Uterus (tissue), 4 donors: ENCODE results near the gene CKB. TPM values are rescaled to one million over a fixed set of nuclear protein-coding genes. Genes with fewer than 3 reads are reported as not detected.

Experiments
- DNase-seq, 2 donors: peaks; one replicate each; pipeline ENCODE4 v3.0.0-alpha.2; 2019 to 2020
- H3K27ac ChIP-seq, 2 donors: fragments of 200-600 bp; sonication (generic); 1 replicate in 1 of 2; 2 replicates in 1 of 2; pipeline ENCODE4 v1.5.1; 2016 to 2018
- H3K27me3 ChIP-seq, 2 donors: fragments of 200-600 bp; sonication (generic); one replicate each; pipeline ENCODE4 v1.5.1; 2018 to 2019; ENCODE audit warnings: control low read depth in 1 of 2
- H3K36me3 ChIP-seq, 2 donors: fragments of 200-600 bp; sonication (generic); one replicate each; pipeline ENCODE4 v1.5.1; 2019; ENCODE audit warnings: control low read depth in 1 of 2
- H3K4me1 ChIP-seq, 2 donors: fragments of 200-600 bp; sonication (generic); one replicate each; pipeline ENCODE4 v1.5.1; 2018 to 2019; ENCODE audit warnings: control low read depth in 1 of 2
- H3K4me3 ChIP-seq, 2 donors: fragments of 200-600 bp; sonication (generic); 1 replicate in 1 of 2; 2 replicates in 1 of 2; pipeline ENCODE4 v1.5.1; 2018 to 2019; ENCODE audit warnings: mild to moderate bottlenecking in 1 of 2
- H3K9me3 ChIP-seq, 2 donors: fragments of 200-600 bp; sonication (generic); one replicate each; pipeline ENCODE4 v1.5.1; 2019; ENCODE audit warnings: control low read depth in 1 of 2
- CTCF ChIP-seq, 4 experiments: fragments of 200-600 bp in 2 of 4; fragments of 450-650 bp in 2 of 4; sonication (generic) in 2 of 4; IDR thresholded peaks; one replicate each; pipeline ENCODE4 v1.5.1; 2016 to 2019; ENCODE audit warnings: antibody characterized with exemption in 4 of 4, mild to moderate bottlenecking in 2 of 4, moderate library complexity in 1 of 4
- POLR2A ChIP-seq, 2 donors: fragments of 450-650 bp; IDR thresholded peaks; one replicate each; pipeline ENCODE4 v1.6.1; 2016; ENCODE audit warnings: antibody characterized with exemption in 2 of 2, mild to moderate bottlenecking in 1 of 2, moderate library complexity in 1 of 2
- intact Hi-C: fragments of 100-400 bp; cut with DNase I; formaldehyde crosslinking; loops from one replicate; pipeline ENCODE4 v1.15.1; 2023; ENCODE audit warnings: low total_unique reads
- total RNA-seq, 4 donors: library from RNA; depleted of rRNA in 3 of 4; stranded (reverse); fragments of >200 nt in 3 of 4; gene quantifications; one replicate each; pipeline versions ENCODE4 v1.1.0 to v1.2.4, GENCODE V29; 2014 to 2023
- donor health status: DM: yes; HTN: yes; CAD: no.

CKB gene
- total RNA-seq, 4 donors from 2014 or later, result 96.2 to 291 (median 218) TPM

GRCh38 chr14:103530390-103530789, 7.8 kb upstream of the CKB start:
- DNase-seq, result peak in 1 of 2 donors; percentile 37
- intact Hi-C loops, result no loop called here

GRCh38 chr14:103529383-103530365, 7.0 kb upstream of the CKB start:
- H3K36me3 ChIP-seq, result no peaks in the 10 kb centered on the region
- intact Hi-C loops, result no loop called here
- no peak for TF ChIP-seq CTCF (IDR thresholded peaks at IDR 0.05)
- no peak for TF ChIP-seq POLR2A (IDR thresholded peaks at IDR 0.05)
- no peaks in the 10 kb centered on the region for H3K27me3 ChIP-seq
- H3K27ac ChIP-seq, result peak overlapping the region; percentile 88 to 96
- H3K9me3 ChIP-seq, result no peaks in the 10 kb centered on the region
- DNase-seq, result peak in 1 of 2 donors; percentile 19
- peaks cover 0 to 32% of the 10 kb centered on the region in 2 donors for H3K4me1 ChIP-seq
- H3K4me3 ChIP-seq, result peak overlapping the region; percentile 68 to 93

More at GRCh38 chr14:103530390-103530789, 7.8 kb upstream of the CKB start:
- no peaks in the 10 kb centered on the region for H3K36me3 ChIP-seq
- no peak overlapping the region for H3K27ac ChIP-seq
- H3K27me3 ChIP-seq, result no peaks in the 10 kb centered on the region
- TF ChIP-seq CTCF (IDR thresholded peaks at IDR 0.05) (no peak), POLR2A (IDR thresholded peaks at IDR 0.05) (no peak)
- H3K4me1 ChIP-seq, result peaks cover 0 to 39% of the 10 kb centered on the region in 2 donors
- no peaks in the 10 kb centered on the region for H3K9me3 ChIP-seq
- H3K4me3 ChIP-seq, result no peak overlapping the region

GRCh38 chr14:103528587-103529382, 6.2 kb upstream of the CKB start, which contains the start of gene TRMT61A:
Gene TRMT61A, plus strand, starts transcription at chr14:103529196. Its CDS starts 783 bp downstream, at chr14:103529979.
- Histone ChIP-seq H3K27me3 (no peaks in the 10 kb centered on the region), H3K4me3 (peak within 1 kb of the TSS; percentile 68 to 93), H3K27ac (peak within 1 kb of the TSS; percentile 88 to 96), H3K4me1 (peaks cover 0 to 25% of the 10 kb centered on the region in 2 donors), H3K9me3 (no peaks in the 10 kb centered on the region), H3K36me3 (no peaks in the 10 kb centered on the region)
- intact Hi-C loops, result no loop called here
- DNase-seq, result peak; percentile 89 to 90
- TF ChIP-seq POLR2A (IDR thresholded peaks at IDR 0.05), result peak in 1 of 2 donors; percentile 49
- no peak for TF ChIP-seq CTCF (IDR thresholded peaks at IDR 0.05)

GRCh38 chr14:103528146-103528586, 5.5 kb upstream of the CKB start:
- TF ChIP-seq POLR2A (IDR thresholded peaks at IDR 0.05) (peak in 1 of 2 donors; percentile 15), CTCF (IDR thresholded peaks at IDR 0.05) (no peak)
- Histone ChIP-seq H3K4me1 (peaks cover 0 to 27% of the 10 kb centered on the region in 2 donors), H3K9me3 (no peaks in the 10 kb centered on the region), H3K27me3 (no peaks in the 10 kb centered on the region), H3K27ac (peak overlapping the region; percentile 88 to 96), H3K4me3 (peak overlapping the region; percentile 68 to 93), H3K36me3 (no peaks in the 10 kb centered on the region)
- intact Hi-C loops, result no loop called here
- DNase-seq, result no peak
